ENCODE measurements around the gene GCK.

DNA sequence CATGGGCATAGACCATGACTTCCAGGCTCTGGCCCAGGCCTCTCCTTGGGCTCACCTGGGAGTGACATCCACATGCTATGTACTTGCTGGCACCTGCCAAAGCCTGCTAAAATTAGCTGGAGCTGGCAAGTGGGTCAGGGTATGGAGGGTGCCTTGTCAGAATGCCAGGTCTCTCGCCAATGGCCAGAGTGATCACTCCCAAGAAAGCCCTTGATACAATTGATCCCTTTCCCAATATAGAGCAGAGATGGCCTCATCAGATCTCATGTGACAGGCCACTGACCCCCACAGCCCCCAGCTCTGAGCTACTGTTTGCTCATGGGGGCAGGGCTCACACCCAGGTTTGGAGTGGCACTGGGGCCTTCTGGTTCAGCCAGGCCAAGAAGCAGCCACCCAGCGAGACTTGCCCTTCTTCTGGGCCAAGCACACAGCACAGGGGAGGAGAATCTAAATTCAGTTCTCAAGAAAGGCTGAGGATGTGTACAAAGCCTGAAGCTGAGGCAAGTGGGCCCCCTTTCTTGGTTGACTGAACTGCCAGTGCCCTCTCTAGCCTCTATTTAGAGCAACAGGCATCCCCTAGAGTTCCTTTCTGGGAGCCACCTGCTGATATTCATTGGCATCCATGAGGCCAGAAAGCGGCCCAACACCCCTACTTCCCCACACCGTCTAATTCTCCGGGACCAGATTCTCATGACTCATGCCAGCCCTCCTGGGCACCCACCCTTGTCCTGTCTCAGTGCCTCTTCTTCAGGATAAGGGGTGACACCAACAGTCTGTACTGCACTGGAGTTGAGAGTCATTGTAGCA is 29.2 kb downstream of the GCK start:
- no peak for TF ChIP-seq EZH2 (IDR thresholded peaks at IDR 0.05; ENCODE audit: borderline replicate concordance, low read length)
- TF ChIP-seq, protein P1, sequence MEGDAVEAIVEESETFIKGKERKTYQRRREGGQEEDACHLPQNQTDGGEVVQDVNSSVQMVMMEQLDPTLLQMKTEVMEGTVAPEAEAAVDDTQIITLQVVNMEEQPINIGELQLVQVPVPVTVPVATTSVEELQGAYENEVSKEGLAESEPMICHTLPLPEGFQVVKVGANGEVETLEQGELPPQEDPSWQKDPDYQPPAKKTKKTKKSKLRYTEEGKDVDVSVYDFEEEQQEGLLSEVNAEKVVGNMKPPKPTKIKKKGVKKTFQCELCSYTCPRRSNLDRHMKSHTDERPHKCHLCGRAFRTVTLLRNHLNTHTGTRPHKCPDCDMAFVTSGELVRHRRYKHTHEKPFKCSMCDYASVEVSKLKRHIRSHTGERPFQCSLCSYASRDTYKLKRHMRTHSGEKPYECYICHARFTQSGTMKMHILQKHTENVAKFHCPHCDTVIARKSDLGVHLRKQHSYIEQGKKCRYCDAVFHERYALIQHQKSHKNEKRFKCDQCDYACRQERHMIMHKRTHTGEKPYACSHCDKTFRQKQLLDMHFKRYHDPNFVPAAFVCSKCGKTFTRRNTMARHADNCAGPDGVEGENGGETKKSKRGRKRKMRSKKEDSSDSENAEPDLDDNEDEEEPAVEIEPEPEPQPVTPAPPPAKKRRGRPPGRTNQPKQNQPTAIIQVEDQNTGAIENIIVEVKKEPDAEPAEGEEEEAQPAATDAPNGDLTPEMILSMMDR (conservative IDR thresholded peaks at IDR 0.05 in 1 of 2, IDR thresholded peaks at IDR 0.05 in 1 of 2; ENCODE audit: extremely low read depth in 1 of 2, insufficient read depth in 1 of 2, low read depth in 1 of 2, low read length in 2 of 2), result no peak

Measured in mammary epithelial cell (primary cell).